ENCODE data around the gene PLXND1. TPM values are rescaled to one million over a fixed set of nuclear protein-coding genes. Genes with fewer than 3 reads are reported as not detected.
"Not testable (repeated sequence)": the region's sequence is repeated elsewhere in the genome, so short reads cannot be mapped to it uniquely, and the experiment has no call there.

The PLXND1 gene
- total RNA-seq, 4 donors from 2014 or later = 13.1 to 305 (median 48.2) TPM

- Histone ChIP-seq H3K27me3 (no peaks in the 10 kb centered on the region), H3K36me3 (peaks cover 0 to 17% (median 0%) of the 10 kb centered on the region in 3 donors), H3K9me3 (no peaks in the 10 kb centered on the region), H3K4me1 (no peaks in the 10 kb centered on the region), H3K4me3 (no peak overlapping the region), H3K27ac (no peak overlapping the region)
- DNase-seq = peak in 2 of 3 donors; percentile 51 to 88
- TF ChIP-seq CTCF (IDR thresholded peaks at IDR 0.05) = peak in 5 of 6 experiments; percentile 56 to 87 (median 84)
- no peak for TF ChIP-seq POLR2A (IDR thresholded peaks at IDR 0.05)
Observed at GRCh38 chr3:129650256-129650872, 43.9 kb upstream of the PLXND1 start.

GRCh38 chr3:129648391-129648790 is 41.9 kb upstream of the PLXND1 start:
- Histone ChIP-seq H3K9me3 (no peaks in the 10 kb centered on the region), H3K36me3 (peaks cover 0 to 7% (median 0%) of the 10 kb centered on the region in 3 donors), H3K27me3 (no peaks in the 10 kb centered on the region), H3K27ac (no peak overlapping the region), H3K4me3 (no peak overlapping the region), H3K4me1 (no peaks in the 10 kb centered on the region)
- no peak for DNase-seq
- no peak for TF ChIP-seq CTCF (IDR thresholded peaks at IDR 0.05)
- no peak for TF ChIP-seq POLR2A (IDR thresholded peaks at IDR 0.05)

GRCh38 chr3:129645286-129645685 is 38.8 kb upstream of the PLXND1 start:
- H3K4me1 ChIP-seq = no peaks in the 10 kb centered on the region
- H3K36me3 ChIP-seq = no peaks in the 10 kb centered on the region
- H3K27ac ChIP-seq = no peak overlapping the region
- no peak for TF ChIP-seq CTCF (IDR thresholded peaks at IDR 0.05)
- no peak for TF ChIP-seq POLR2A (IDR thresholded peaks at IDR 0.05)
- H3K9me3 ChIP-seq = no peaks in the 10 kb centered on the region
- H3K4me3 ChIP-seq = no peak overlapping the region
- H3K27me3 ChIP-seq = no peaks in the 10 kb centered on the region
- DNase-seq = no peak

GRCh38 chr3:129644836-129645235 is 38.4 kb upstream of the PLXND1 start:
- Histone ChIP-seq H3K36me3 (no peaks in the 10 kb centered on the region), H3K4me3 (no peak overlapping the region), H3K4me1 (no peaks in the 10 kb centered on the region), H3K9me3 (no peaks in the 10 kb centered on the region), H3K27ac (no peak overlapping the region), H3K27me3 (no peaks in the 10 kb centered on the region)
- DNase-seq = no peak
- TF ChIP-seq CTCF (IDR thresholded peaks at IDR 0.05) (no peak), POLR2A (IDR thresholded peaks at IDR 0.05) (no peak)

- not testable (repeated sequence) for DNase-seq, H3K4me3 ChIP-seq, H3K27me3 ChIP-seq, H3K27ac ChIP-seq, H3K36me3 ChIP-seq, H3K4me1 ChIP-seq, H3K9me3 ChIP-seq
Observed at GRCh38 chr3:129641567-129642260, 35.2 kb upstream of the PLXND1 start.

GRCh38 chr3:129640985-129641384 is 34.5 kb upstream of the PLXND1 start:
- H3K4me1 ChIP-seq, H3K9me3 ChIP-seq, H3K27ac ChIP-seq, H3K36me3 ChIP-seq, H3K4me3 ChIP-seq, DNase-seq, H3K27me3 ChIP-seq: not testable (repeated sequence)
